HL-60 (cell line): ENCODE measurements around the gene SLC2A9.

Experiments
- DNase-seq, 2 experiments: peaks; one replicate each; pipeline ENCODE4 v3.0.0-alpha.2; 2010 to 2020; ENCODE audit warnings: low read depth in 1 of 2, low spot score in 1 of 2
- H3K27ac ChIP-seq: fragments of 250-450 bp; sonication (Bioruptor Pico); replicated peaks from 2 replicates; pipeline ENCODE4 v1.5.1; 2020; ENCODE audit warnings: mild to moderate bottlenecking, moderate library complexity
- H3K27me3 ChIP-seq: fragments of 250-450 bp; sonication (Bioruptor Pico); 2 replicates; pipeline ENCODE4 v1.5.1; 2021; ENCODE audit warnings: mild to moderate bottlenecking, moderate library complexity; ENCODE audit not compliant: insufficient read depth, poor library complexity, severe bottlenecking
- H3K4me3 ChIP-seq: replicated peaks from 2 replicates; pipeline ENCODE4 v1.5.1; 2011; ENCODE audit warnings: mild to moderate bottlenecking, control low read depth, low read length; ENCODE audit not compliant: insufficient read depth
- CTCF ChIP-seq: IDR thresholded peaks from one replicate; pipeline ENCODE4 v1.5.1; 2011; ENCODE audit warnings: low read length, control low read depth, inconsistent platforms; ENCODE audit not compliant: insufficient read depth
- GABPA ChIP-seq: IDR thresholded peaks from 2 replicates; pipeline ENCODE4 v1.6.1; 2012; ENCODE audit warnings: low read depth
- POLR2AphosphoS5 ChIP-seq: IDR thresholded peaks from 2 replicates; pipeline ENCODE4 v1.6.1; 2012; ENCODE audit warnings: low read depth
- REST ChIP-seq: IDR thresholded peaks from 2 replicates; pipeline ENCODE4 v1.6.1; 2012; ENCODE audit warnings: low read depth; ENCODE audit not compliant: insufficient replicate concordance
- SPI1 ChIP-seq: IDR thresholded peaks from 2 replicates; pipeline ENCODE4 v1.6.1; 2012; ENCODE audit warnings: low read depth, mild to moderate bottlenecking, borderline replicate concordance

The SLC2A9 gene

GRCh38 chr4:10030972-10031667 is 9.8 kb upstream of the SLC2A9 start:
- TF ChIP-seq POLR2AphosphoS5 (no peak), SPI1 (no peak), REST (no peak), CTCF (no peak), GABPA (no peak)
- H3K4me3 ChIP-seq: no peak overlapping the region
- DNase-seq: no peak
- no peaks in the 10 kb centered on the region for H3K27me3 ChIP-seq
- no peak overlapping the region for H3K27ac ChIP-seq

GRCh38 chr4:10029403-10029802 is 8.1 kb upstream of the SLC2A9 start:
- DNase-seq: no peak
- Histone ChIP-seq H3K27ac (no peak overlapping the region), H3K27me3 (no peaks in the 10 kb centered on the region), H3K4me3 (no peak overlapping the region)
- TF ChIP-seq GABPA: no peak

GRCh38 chr4:10028910-10029309 is 7.6 kb upstream of the SLC2A9 start:
- Histone ChIP-seq H3K27me3 (no peaks in the 10 kb centered on the region), H3K4me3 (no peak overlapping the region), H3K27ac (no peak overlapping the region)
- TF ChIP-seq SPI1 (no peak), POLR2AphosphoS5 (no peak), CTCF (no peak)
- DNase-seq: no peak

- H3K27me3 ChIP-seq: no peaks in the 10 kb centered on the region
- no peak overlapping the region for H3K4me3 ChIP-seq
- no peak overlapping the region for H3K27ac ChIP-seq
- TF ChIP-seq CTCF (no peak), SPI1 (no peak), REST (no peak), POLR2AphosphoS5 (no peak), GABPA (no peak)
- no peak for DNase-seq
Measured at GRCh38 chr4:10026485-10026884, 5.2 kb upstream of the SLC2A9 start.
